ENCODE data around the gene PAPPA. TPM values are rescaled to one million over a fixed set of nuclear protein-coding genes. Genes with fewer than 3 reads are reported as not detected.

PAPPA gene
- total RNA-seq, 2 experiments from 2014 or later = not detected

DNA sequence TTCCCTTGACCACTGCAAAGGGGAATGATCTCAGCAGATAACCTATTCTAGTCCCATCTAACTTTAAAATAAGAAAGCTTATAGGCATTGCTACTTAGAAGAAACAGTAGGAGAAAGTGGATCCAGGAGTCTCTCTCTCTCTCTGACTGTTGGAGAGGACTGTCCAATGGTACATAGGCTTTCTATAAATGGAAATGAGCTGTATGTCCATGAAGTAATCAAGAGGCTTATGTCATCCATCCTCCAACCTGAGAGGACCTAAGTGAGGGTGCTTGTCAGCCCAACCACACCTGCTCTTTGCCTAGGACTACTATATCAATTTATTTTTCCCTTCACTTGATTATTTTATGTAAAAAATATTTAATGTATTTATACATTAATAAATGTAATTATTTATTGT, 172.3 kb downstream of the PAPPA start:
- Histone ChIP-seq H3K4me2 (ENCODE audit: low read length) (no peak overlapping the region), H4K20me1 (ENCODE audit: insufficient read depth, low read length) (no peaks in the 10 kb centered on the region), H3K27ac (ENCODE audit: low read depth, low read length, poor library complexity, severe bottlenecking) (no peak overlapping the region), H3K4me1 (ENCODE audit: insufficient read depth, low read length, poor library complexity, severe bottlenecking) (no peaks in the 10 kb centered on the region), H3K9me3 (ENCODE audit: low read length) (no peaks in the 10 kb centered on the region), H3K4me3 (ENCODE audit: low read depth, low read length, poor library complexity, severe bottlenecking) (no peak overlapping the region), H3K36me3 (ENCODE audit: insufficient read depth, low read length) (no peaks in the 10 kb centered on the region), H3K9me2 (ENCODE audit: insufficient read depth, low read length) (no peaks in the 10 kb centered on the region), H3K79me2 (ENCODE audit: insufficient read depth, low read depth, low read length) (no peaks in the 10 kb centered on the region), H2AFZ (ENCODE audit: low read length) (no peak overlapping the region)
- intact Hi-C loops (cut with micrococcal nuclease; ENCODE audit: unreplicated experiment) = no loop called here
- no peak for TF ChIP-seq EZH2phosphoT487 (IDR thresholded peaks at IDR 0.05; ENCODE audit: borderline replicate concordance, low read depth, low read length)
- TF ChIP-seq, protein P1, sequence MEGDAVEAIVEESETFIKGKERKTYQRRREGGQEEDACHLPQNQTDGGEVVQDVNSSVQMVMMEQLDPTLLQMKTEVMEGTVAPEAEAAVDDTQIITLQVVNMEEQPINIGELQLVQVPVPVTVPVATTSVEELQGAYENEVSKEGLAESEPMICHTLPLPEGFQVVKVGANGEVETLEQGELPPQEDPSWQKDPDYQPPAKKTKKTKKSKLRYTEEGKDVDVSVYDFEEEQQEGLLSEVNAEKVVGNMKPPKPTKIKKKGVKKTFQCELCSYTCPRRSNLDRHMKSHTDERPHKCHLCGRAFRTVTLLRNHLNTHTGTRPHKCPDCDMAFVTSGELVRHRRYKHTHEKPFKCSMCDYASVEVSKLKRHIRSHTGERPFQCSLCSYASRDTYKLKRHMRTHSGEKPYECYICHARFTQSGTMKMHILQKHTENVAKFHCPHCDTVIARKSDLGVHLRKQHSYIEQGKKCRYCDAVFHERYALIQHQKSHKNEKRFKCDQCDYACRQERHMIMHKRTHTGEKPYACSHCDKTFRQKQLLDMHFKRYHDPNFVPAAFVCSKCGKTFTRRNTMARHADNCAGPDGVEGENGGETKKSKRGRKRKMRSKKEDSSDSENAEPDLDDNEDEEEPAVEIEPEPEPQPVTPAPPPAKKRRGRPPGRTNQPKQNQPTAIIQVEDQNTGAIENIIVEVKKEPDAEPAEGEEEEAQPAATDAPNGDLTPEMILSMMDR (conservative IDR thresholded peaks at IDR 0.05; ENCODE audit: low read length) = no peak
- POLR2A ChIA-PET = no interaction called here
- CTCF ChIA-PET (ENCODE audit: unreplicated experiment) = no interaction called here
- DNase-seq (ENCODE audit: low spot score) = no peak
- no TSS peak for BruUV-seq (replicated peaks)

DNA sequence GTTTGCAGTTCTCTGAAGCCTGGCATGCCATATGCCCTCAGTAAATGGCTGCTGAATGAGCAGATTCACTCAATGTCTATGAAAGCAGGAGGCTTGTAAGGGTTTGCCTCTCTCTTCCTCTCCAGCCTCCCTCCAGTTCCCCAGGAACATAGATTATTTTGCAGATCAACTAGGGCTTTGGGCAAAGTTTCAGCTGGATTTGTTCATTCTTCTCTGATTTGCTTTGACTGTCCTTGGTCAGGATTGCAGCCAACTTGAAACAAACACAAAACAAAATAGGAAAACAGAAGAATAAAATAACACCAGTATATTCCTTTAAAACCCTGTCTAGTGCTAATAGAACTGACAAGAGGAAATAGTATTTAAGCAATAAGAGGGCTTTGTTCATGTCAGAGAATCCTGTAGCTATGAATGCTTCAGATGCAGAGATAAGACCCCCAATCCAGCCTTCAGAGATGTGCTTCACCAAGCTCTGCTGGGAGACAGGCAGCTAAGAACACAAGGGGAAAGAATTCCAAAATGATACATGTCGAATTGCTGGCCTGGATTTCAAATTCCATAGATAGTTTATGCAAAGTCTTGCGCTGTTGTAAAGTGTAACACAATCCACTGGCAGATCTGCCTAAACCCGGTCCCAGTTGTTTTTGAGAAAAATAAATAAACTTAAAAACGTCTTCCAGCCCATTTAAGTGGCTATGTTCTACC, 174.3 kb downstream of the PAPPA start:
- Histone ChIP-seq H3K9me2 (ENCODE audit: insufficient read depth, low read length) (no peaks in the 10 kb centered on the region), H2AFZ (ENCODE audit: low read length) (no peak overlapping the region), H3K4me2 (ENCODE audit: low read length) (no peak overlapping the region), H3K36me3 (ENCODE audit: insufficient read depth, low read length) (no peaks in the 10 kb centered on the region), H3K4me1 (ENCODE audit: insufficient read depth, low read length, poor library complexity, severe bottlenecking) (no peaks in the 10 kb centered on the region), H4K20me1 (ENCODE audit: insufficient read depth, low read length) (no peaks in the 10 kb centered on the region), H3K9me3 (ENCODE audit: low read length) (no peaks in the 10 kb centered on the region), H3K27ac (ENCODE audit: low read depth, low read length, poor library complexity, severe bottlenecking) (no peak overlapping the region), H3K79me2 (ENCODE audit: insufficient read depth, low read depth, low read length) (no peaks in the 10 kb centered on the region), H3K4me3 (ENCODE audit: low read depth, low read length, poor library complexity, severe bottlenecking) (no peak overlapping the region)
- intact Hi-C loops (cut with micrococcal nuclease; ENCODE audit: unreplicated experiment) = no loop called here
- ChIA-PET CTCF (ENCODE audit: unreplicated experiment) (no interaction called here), POLR2A (no interaction called here)
- no TSS peak for BruUV-seq (replicated peaks)
- no peak for DNase-seq (ENCODE audit: low spot score)
- TF ChIP-seq, protein P1 (conservative IDR thresholded peaks at IDR 0.05; ENCODE audit: low read length) = no peak
- no peak for TF ChIP-seq EZH2phosphoT487 (IDR thresholded peaks at IDR 0.05; ENCODE audit: borderline replicate concordance, low read depth, low read length)

DNA sequence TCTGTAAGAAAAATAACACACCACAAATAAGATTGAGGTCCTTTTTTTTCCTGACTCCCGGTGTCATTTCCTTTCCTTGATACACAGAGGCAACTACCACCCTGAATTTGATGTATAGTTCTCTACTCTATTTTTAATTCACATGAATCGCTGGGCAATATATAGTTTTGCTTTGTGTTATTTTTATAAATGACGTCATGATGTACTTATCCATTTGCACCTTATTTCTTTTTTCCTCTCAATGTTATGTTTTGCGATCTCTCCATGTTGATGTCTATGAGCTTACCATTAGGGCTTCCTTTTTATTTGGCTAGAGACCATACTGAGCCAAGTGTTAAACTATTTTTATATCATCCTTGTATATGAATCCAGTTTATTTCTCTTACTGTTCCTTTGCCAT, 175.9 kb downstream of the PAPPA start:
- H3K4me2 ChIP-seq (ENCODE audit: low read length) = no peak overlapping the region
- H3K4me3 ChIP-seq (ENCODE audit: low read depth, low read length, poor library complexity, severe bottlenecking) = no peak overlapping the region
- ChIA-PET CTCF (ENCODE audit: unreplicated experiment) (no interaction called here), POLR2A (interaction anchor here (0.5 kb wide), 1 partner anchor 69 kb away, joined by 4 read pairs; no protein-coding TSS in a partner anchor)
- no peaks in the 10 kb centered on the region for H3K36me3 ChIP-seq (ENCODE audit: insufficient read depth, low read length)
- H3K27ac ChIP-seq (ENCODE audit: low read depth, low read length, poor library complexity, severe bottlenecking) = no peak overlapping the region
- BruUV-seq (replicated peaks) = no TSS peak
- H3K79me2 ChIP-seq (ENCODE audit: insufficient read depth, low read depth, low read length) = no peaks in the 10 kb centered on the region
- no peaks in the 10 kb centered on the region for H3K9me2 ChIP-seq (ENCODE audit: insufficient read depth, low read length)
- no peaks in the 10 kb centered on the region for H3K4me1 ChIP-seq (ENCODE audit: insufficient read depth, low read length, poor library complexity, severe bottlenecking)
- H3K9me3 ChIP-seq (ENCODE audit: low read length) = no peaks in the 10 kb centered on the region
- DNase-seq (ENCODE audit: low spot score) = no peak
- no peak for TF ChIP-seq EZH2phosphoT487 (IDR thresholded peaks at IDR 0.05; ENCODE audit: borderline replicate concordance, low read depth, low read length)
- TF ChIP-seq, protein P1 (conservative IDR thresholded peaks at IDR 0.05; ENCODE audit: low read length) = no peak
- intact Hi-C loops (cut with micrococcal nuclease; ENCODE audit: unreplicated experiment) = no loop called here
- no peaks in the 10 kb centered on the region for H4K20me1 ChIP-seq (ENCODE audit: insufficient read depth, low read length)
- H2AFZ ChIP-seq (ENCODE audit: low read length) = no peak overlapping the region
